Measurements from ENCODE around the gene NFATC3.

Gene NFATC3

GRCh38 chr16:68274441-68274840 is 189.3 kb downstream of the NFATC3 start:
- H3K4me3 ChIP-seq (ENCODE audit: low read depth, low read length) = no peak overlapping the region
- TF ChIP-seq POLR2A (IDR thresholded peaks at IDR 0.05; ENCODE audit: extremely low read depth, insufficient read length) (no peak), CTCF (IDR thresholded peaks at IDR 0.05; ENCODE audit: low read depth, low read length) (no peak), MAX (IDR thresholded peaks at IDR 0.05; ENCODE audit: low read depth, low read length) (no peak), MYC (IDR thresholded peaks at IDR 0.05; ENCODE audit: low read depth, low read length) (no peak)
- no peak for DNase-seq (ENCODE audit: low read depth)

GRCh38 chr16:68275611-68276191 is 190.5 kb downstream of the NFATC3 start:
- no peak overlapping the region for H3K4me3 ChIP-seq (ENCODE audit: low read depth, low read length)
- peak; percentile 64 for DNase-seq (ENCODE audit: low read depth)
- TF ChIP-seq POLR2A (IDR thresholded peaks at IDR 0.05; ENCODE audit: extremely low read depth, insufficient read length) (no peak), MYC (IDR thresholded peaks at IDR 0.05; ENCODE audit: low read depth, low read length) (no peak), CTCF (IDR thresholded peaks at IDR 0.05; ENCODE audit: low read depth, low read length) (no peak), MAX (IDR thresholded peaks at IDR 0.05; ENCODE audit: low read depth, low read length) (no peak)

- no peak overlapping the region for H3K4me3 ChIP-seq (ENCODE audit: low read depth, low read length)
- no peak for DNase-seq (ENCODE audit: low read depth)
- TF ChIP-seq MAX (IDR thresholded peaks at IDR 0.05; ENCODE audit: low read depth, low read length) = no peak
- TF ChIP-seq POLR2A (IDR thresholded peaks at IDR 0.05; ENCODE audit: extremely low read depth, insufficient read length) = no peak
- no peak for TF ChIP-seq CTCF (IDR thresholded peaks at IDR 0.05; ENCODE audit: low read depth, low read length)
- no peak for TF ChIP-seq MYC (IDR thresholded peaks at IDR 0.05; ENCODE audit: low read depth, low read length)
Measured at GRCh38 chr16:68276223-68276622, 191.1 kb downstream of the NFATC3 start.
